ENCODE results near the gene MKI67. TPM values are rescaled to one million over a fixed set of nuclear protein-coding genes. Genes with fewer than 3 reads are reported as not detected.

Gene MKI67
- total RNA-seq, 2 donors from 2014 or later, result 74.8 to 90.5 TPM

DNA sequence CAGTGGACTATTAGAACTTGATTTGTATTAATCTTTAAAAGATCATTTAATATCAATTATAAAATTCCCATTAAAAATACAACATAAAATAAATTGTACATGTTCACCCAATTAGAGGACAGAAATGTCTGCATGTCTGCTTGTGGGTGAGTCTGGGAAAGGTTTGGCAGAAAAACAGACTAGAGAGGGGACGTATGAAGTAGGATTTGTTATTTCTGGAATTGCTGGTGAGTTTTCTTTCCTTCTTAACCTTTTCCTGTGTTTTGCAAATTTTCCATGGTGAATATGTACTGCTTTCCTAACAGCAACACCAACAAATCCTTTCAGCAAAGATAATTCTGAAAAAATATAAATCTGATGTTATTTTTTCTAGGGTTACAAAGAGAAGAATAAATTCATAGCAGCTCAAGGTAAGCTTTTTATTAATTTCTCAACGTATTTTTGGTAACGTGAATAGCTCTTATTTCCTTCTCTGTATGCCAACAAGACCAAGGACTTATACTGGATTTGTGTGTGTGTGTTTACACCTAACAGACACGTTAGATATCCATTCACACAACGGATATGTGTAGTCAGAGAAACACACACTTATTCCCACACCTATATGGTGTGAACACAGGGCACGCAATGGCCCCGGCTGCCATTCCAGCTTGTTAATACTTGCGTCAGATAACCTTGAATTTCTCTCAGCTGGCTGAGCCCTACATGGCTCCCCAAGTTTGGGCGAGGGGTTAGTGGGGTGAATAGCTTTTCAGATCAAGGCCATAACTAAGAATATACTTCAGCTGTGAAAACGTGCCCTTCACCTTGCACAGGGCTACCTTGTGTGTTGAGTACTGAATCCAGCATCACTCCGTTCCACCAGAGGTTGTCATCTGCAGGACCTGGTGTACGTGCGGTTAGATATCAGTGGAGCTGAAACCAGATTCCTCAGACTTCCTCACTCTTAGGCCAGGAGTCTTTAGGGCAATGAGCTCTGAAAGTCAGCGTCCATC, 64.6 kb downstream of the MKI67 start:
- Histone ChIP-seq H3K36me3 (ENCODE audit: control insufficient read depth, insufficient read depth, low read length) (no peaks in the 10 kb centered on the region), H3K4me3 (ENCODE audit: low read length) (no peak overlapping the region), H3K4me1 (ENCODE audit: control insufficient read depth, insufficient read depth, low read length) (peaks cover 17% of the 10 kb centered on the region), H3K27ac (ENCODE audit: low read depth, low read length) (no peak overlapping the region), H3K9me3 (ENCODE audit: control insufficient read depth, low read length) (no peaks in the 10 kb centered on the region), H3K27me3 (ENCODE audit: control insufficient read depth, insufficient read depth, low read length, poor library complexity, severe bottlenecking) (peaks cover 20% of the 10 kb centered on the region), H3K9ac (ENCODE audit: extremely low read depth, low read length, poor library complexity, severe bottlenecking) (no peak overlapping the region)
- H3K9me3 Mint-ChIP-seq, result no peaks in the 10 kb centered on the region
- peaks cover 11% of the 10 kb centered on the region for H3K27me3 Mint-ChIP-seq (ENCODE audit: insufficient read depth)
- TF ChIP-seq, protein P1, sequence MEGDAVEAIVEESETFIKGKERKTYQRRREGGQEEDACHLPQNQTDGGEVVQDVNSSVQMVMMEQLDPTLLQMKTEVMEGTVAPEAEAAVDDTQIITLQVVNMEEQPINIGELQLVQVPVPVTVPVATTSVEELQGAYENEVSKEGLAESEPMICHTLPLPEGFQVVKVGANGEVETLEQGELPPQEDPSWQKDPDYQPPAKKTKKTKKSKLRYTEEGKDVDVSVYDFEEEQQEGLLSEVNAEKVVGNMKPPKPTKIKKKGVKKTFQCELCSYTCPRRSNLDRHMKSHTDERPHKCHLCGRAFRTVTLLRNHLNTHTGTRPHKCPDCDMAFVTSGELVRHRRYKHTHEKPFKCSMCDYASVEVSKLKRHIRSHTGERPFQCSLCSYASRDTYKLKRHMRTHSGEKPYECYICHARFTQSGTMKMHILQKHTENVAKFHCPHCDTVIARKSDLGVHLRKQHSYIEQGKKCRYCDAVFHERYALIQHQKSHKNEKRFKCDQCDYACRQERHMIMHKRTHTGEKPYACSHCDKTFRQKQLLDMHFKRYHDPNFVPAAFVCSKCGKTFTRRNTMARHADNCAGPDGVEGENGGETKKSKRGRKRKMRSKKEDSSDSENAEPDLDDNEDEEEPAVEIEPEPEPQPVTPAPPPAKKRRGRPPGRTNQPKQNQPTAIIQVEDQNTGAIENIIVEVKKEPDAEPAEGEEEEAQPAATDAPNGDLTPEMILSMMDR (conservative IDR thresholded peaks at IDR 0.05), result no peak
- H3K27ac Mint-ChIP-seq, result no peak overlapping the region
- 84 to 86% methylated on average over 8 to 14 of the region's 14 CpGs for WGBS, 2 experiments (ENCODE audit: insufficient coverage in 1 of 2, insufficient read length in 1 of 2)
- H3K4me3 Mint-ChIP-seq, result no peak overlapping the region
- peaks cover 21% of the 10 kb centered on the region for H3K4me1 Mint-ChIP-seq
- no peaks in the 10 kb centered on the region for H3K36me3 Mint-ChIP-seq (ENCODE audit: low read depth)
- no peak for DNase-seq

DNA sequence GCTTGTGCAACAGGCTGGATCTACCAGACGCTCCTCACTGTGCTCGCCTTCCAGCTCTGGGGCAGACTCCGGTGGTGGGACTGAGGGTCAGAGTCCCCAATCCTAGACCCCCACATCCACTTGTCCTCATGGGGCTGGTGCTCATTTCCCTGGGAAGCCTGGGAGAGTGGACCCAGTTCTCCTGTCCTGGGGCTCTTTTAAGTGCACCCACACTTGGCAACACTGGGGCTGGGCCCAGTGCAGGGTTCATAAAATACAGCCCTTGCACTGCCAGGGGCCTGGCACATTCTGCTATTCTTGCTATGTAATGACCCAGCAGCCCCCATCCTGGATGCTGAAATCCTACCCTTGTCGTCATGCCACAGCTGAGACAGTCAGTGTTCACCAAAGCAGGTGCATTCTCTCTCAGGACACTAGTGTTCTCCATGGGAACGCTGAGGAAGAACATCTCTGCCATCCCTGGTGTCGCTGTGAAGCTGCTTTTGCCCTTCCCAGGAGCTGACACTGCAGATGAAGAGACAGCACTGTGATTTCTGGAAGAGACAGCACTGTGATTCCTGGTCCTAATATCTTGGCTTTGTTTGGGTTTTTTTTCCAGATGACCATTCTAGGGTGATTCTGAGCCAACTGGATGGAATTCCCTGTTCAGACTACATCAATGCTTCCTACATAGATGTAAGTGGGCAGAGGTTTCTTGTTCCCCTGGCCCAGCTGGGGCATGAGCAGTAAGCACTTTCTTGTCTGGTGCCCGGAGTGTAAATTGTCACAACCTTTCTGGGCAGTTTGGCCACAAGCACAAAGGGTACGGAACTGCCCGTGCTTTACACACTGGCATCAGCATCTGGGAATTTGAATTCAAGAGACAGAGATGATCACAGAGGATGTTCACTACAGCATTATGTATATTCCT, 65.6 kb downstream of the MKI67 start:
- Mint-ChIP-seq H3K4me3 (no peak overlapping the region), H3K4me1 (peaks cover 21% of the 10 kb centered on the region), H3K36me3 (ENCODE audit: low read depth) (no peaks in the 10 kb centered on the region), H3K27me3 (ENCODE audit: insufficient read depth) (peaks cover 11% of the 10 kb centered on the region), H3K27ac (no peak overlapping the region), H3K9me3 (no peaks in the 10 kb centered on the region)
- Histone ChIP-seq H3K27me3 (ENCODE audit: control insufficient read depth, insufficient read depth, low read length, poor library complexity, severe bottlenecking) (peaks cover 12% of the 10 kb centered on the region), H3K36me3 (ENCODE audit: control insufficient read depth, insufficient read depth, low read length) (no peaks in the 10 kb centered on the region), H3K9me3 (ENCODE audit: control insufficient read depth, low read length) (no peaks in the 10 kb centered on the region), H3K27ac (ENCODE audit: low read depth, low read length) (no peak overlapping the region), H3K9ac (ENCODE audit: extremely low read depth, low read length, poor library complexity, severe bottlenecking) (no peak overlapping the region), H3K4me1 (ENCODE audit: control insufficient read depth, insufficient read depth, low read length) (peaks cover 17% of the 10 kb centered on the region), H3K4me3 (ENCODE audit: low read length) (no peak overlapping the region)
- TF ChIP-seq, protein P1 (conservative IDR thresholded peaks at IDR 0.05), result no peak
- WGBS, 2 experiments (ENCODE audit: insufficient coverage in 1 of 2, insufficient read length in 1 of 2), result 92 to 93% methylated on average over 8 to 9 of the region's 9 CpGs
- no peak for DNase-seq

DNA sequence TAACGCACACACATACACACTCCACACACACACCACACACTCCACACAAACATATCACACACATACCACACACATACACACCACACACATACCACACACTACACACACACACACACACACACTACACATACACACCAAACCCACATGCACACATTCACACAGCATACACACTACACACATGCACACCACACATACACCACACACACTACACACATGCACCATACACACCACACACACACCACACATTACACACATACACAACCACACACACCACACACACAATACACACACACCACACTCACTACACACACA, 66.3 kb downstream of the MKI67 start:
- Histone ChIP-seq H3K9ac (ENCODE audit: extremely low read depth, low read length, poor library complexity, severe bottlenecking) (no peak overlapping the region), H3K27me3 (ENCODE audit: control insufficient read depth, insufficient read depth, low read length, poor library complexity, severe bottlenecking) (peaks cover 7% of the 10 kb centered on the region), H3K9me3 (ENCODE audit: control insufficient read depth, low read length) (no peaks in the 10 kb centered on the region), H3K4me3 (ENCODE audit: low read length) (no peak overlapping the region), H3K36me3 (ENCODE audit: control insufficient read depth, insufficient read depth, low read length) (no peaks in the 10 kb centered on the region), H3K27ac (ENCODE audit: low read depth, low read length) (no peak overlapping the region), H3K4me1 (ENCODE audit: control insufficient read depth, insufficient read depth, low read length) (peaks cover 17% of the 10 kb centered on the region)
- TF ChIP-seq, protein P1 (conservative IDR thresholded peaks at IDR 0.05), result no peak
- H3K27me3 Mint-ChIP-seq (ENCODE audit: insufficient read depth), result peaks cover 8% of the 10 kb centered on the region
- H3K4me3 Mint-ChIP-seq, result no peak overlapping the region
- H3K4me1 Mint-ChIP-seq, result peaks cover 21% of the 10 kb centered on the region
- H3K27ac Mint-ChIP-seq, result no peak overlapping the region
- no peak for DNase-seq
- 89% methylated on average over 1 of the region's 1 CpG; no CpG with 5 or more reads in 1 of the 2 experiments for WGBS, 2 experiments (ENCODE audit: insufficient coverage in 1 of 2, insufficient read length in 1 of 2)
- H3K9me3 Mint-ChIP-seq, result no peaks in the 10 kb centered on the region
- H3K36me3 Mint-ChIP-seq (ENCODE audit: low read depth), result no peaks in the 10 kb centered on the region

Measured in endodermal cell (in vitro differentiated cells).